Measurements from ENCODE around the gene TBL1XR1. TPM values are rescaled to one million over a fixed set of nuclear protein-coding genes. Genes with fewer than 3 reads are reported as not detected.

Gene TBL1XR1
- total and polyA plus RNA-seq, 2 donors (not counting 3 experiments of a cell fraction or from before 2014, with no cell fraction given): 26.9 to 146 TPM

DNA sequence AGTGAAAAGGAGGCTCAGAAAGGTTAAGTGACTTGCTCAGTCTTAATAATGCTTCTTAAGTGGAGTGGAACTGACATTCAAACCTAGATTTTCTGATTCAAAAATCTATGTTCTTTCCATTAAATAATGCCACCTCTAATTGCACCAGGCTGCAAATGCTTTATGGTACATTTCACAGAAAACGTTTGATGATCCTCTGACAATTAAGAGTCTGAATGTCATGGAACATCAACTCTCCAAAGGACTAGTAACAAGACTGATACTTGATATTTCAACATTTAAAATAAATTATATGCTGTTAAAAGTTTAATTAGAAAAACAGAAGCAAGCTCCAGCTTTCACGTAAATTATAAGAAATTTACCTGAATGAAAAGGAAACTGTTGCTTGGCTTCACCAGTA, 151.5 kb downstream of the TBL1XR1 start:
- no TSS peak for BruUV-seq (replicated peaks)
- no peak overlapping the region for H3K27ac ChIP-seq (ENCODE audit: insufficient read depth, low read depth, low read length)
- CTCF ChIA-PET: interaction anchor here (1.2 kb wide), 1 partner anchor 1336 kb away, joined by 3 read pairs; no protein-coding TSS in a partner anchor
- no peak overlapping the region for H3K4me2 ChIP-seq (ENCODE audit: insufficient read depth, low read length)
- POLR2A ChIA-PET: no interaction called here
- no peaks in the 10 kb centered on the region for H3K9me3 ChIP-seq (replicated peaks; ENCODE audit: control insufficient read depth, insufficient read depth, low read length)
- no peak for FAIRE-seq
- intact Hi-C loops (cut with micrococcal nuclease): no loop called here
- peaks cover 5 to 33% of the 10 kb centered on the region in 2 experiments for H3K36me3 ChIP-seq (ENCODE audit: control insufficient read depth in 2 of 2, extremely low read depth in 1 of 2, insufficient read depth in 2 of 2, low read length in 2 of 2)
- no peak for TF ChIP-seq GATA2 (IDR thresholded peaks at IDR 0.05; ENCODE audit: insufficient read depth, insufficient read length, low read depth, low read length)
- TF ChIP-seq MYC (IDR thresholded peaks at IDR 0.05; ENCODE audit: low read depth, low read length): no peak
- no peak for TF ChIP-seq JUN (IDR thresholded peaks at IDR 0.05; ENCODE audit: borderline replicate concordance, insufficient read depth, insufficient read length, low read depth)
- no peak for TF ChIP-seq POLR2A (IDR thresholded peaks at IDR 0.05; ENCODE audit: low read depth, low read length)
- TF ChIP-seq, protein P1, sequence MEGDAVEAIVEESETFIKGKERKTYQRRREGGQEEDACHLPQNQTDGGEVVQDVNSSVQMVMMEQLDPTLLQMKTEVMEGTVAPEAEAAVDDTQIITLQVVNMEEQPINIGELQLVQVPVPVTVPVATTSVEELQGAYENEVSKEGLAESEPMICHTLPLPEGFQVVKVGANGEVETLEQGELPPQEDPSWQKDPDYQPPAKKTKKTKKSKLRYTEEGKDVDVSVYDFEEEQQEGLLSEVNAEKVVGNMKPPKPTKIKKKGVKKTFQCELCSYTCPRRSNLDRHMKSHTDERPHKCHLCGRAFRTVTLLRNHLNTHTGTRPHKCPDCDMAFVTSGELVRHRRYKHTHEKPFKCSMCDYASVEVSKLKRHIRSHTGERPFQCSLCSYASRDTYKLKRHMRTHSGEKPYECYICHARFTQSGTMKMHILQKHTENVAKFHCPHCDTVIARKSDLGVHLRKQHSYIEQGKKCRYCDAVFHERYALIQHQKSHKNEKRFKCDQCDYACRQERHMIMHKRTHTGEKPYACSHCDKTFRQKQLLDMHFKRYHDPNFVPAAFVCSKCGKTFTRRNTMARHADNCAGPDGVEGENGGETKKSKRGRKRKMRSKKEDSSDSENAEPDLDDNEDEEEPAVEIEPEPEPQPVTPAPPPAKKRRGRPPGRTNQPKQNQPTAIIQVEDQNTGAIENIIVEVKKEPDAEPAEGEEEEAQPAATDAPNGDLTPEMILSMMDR (IDR thresholded peaks at IDR 0.05; ENCODE audit: extremely low read depth in 1 of 2, insufficient read depth in 1 of 2, low read depth in 1 of 2, low read length in 2 of 2): no peak
- H3K4me3 ChIP-seq (replicated peaks in 1 of 3; ENCODE audit: insufficient read depth in 1 of 3, low read depth in 1 of 3, low read length in 3 of 3): no peak overlapping the region
- no peaks in the 10 kb centered on the region for H4K20me1 ChIP-seq (replicated peaks; ENCODE audit: control insufficient read depth, extremely low read depth, insufficient read depth, low read length)
- peaks cover 6% of the 10 kb centered on the region for H3K79me2 ChIP-seq (ENCODE audit: control insufficient read depth, insufficient read depth, low read length)
- H2AFZ ChIP-seq (ENCODE audit: low read depth, low read length): no peak overlapping the region
- no peaks in the 10 kb centered on the region for H3K4me1 ChIP-seq (ENCODE audit: control insufficient read depth, extremely low read depth, insufficient read depth, low read length)
- H3K9ac ChIP-seq (replicated peaks; ENCODE audit: extremely low read depth, insufficient read depth, low read length): no peak overlapping the region
- H3K9me1 ChIP-seq (replicated peaks; ENCODE audit: control insufficient read depth, extremely low read depth, insufficient read depth, low read length): no peaks in the 10 kb centered on the region
- H3K27me3 ChIP-seq (ENCODE audit: control insufficient read depth in 2 of 2, insufficient read depth in 2 of 2, low read length in 2 of 2): no peaks in the 10 kb centered on the region
- dilution Hi-C loops (cut with MboI; ENCODE audit: extremely low pct_ligation_motif_present, low sequenced_read_pairs): no loop called here
- DNase-seq (ENCODE audit: low read depth, low spot score): no peak

DNA sequence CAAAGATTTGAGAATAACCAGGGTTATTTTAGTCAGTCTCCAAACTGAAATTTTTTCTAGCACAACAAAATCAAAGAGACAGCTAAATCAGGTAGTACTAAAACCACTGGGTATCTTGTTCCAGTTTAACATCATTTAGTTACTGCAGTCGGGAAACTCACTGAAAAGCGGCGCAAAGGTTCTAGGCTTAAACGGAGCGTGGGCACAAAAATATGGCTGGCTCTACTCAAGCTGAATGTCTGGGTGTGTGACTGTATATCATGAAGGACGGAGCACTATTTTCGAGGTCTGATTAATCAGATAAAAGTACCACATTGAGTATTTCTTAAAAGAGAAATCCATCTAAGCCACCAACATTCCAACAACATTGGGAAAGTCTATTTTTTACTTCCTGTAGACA, 152.1 kb downstream of the TBL1XR1 start:
- Histone ChIP-seq H3K4me3 (replicated peaks in 1 of 3; ENCODE audit: insufficient read depth in 1 of 3, low read depth in 1 of 3, low read length in 3 of 3) (no peak overlapping the region), H3K79me2 (ENCODE audit: control insufficient read depth, insufficient read depth, low read length) (peaks cover 4% of the 10 kb centered on the region), H3K27me3 (ENCODE audit: control insufficient read depth in 2 of 2, insufficient read depth in 2 of 2, low read length in 2 of 2) (no peaks in the 10 kb centered on the region), H3K9ac (replicated peaks; ENCODE audit: extremely low read depth, insufficient read depth, low read length) (no peak overlapping the region), H3K27ac (ENCODE audit: insufficient read depth, low read depth, low read length) (no peak overlapping the region), H3K9me1 (replicated peaks; ENCODE audit: control insufficient read depth, extremely low read depth, insufficient read depth, low read length) (no peaks in the 10 kb centered on the region), H3K36me3 (ENCODE audit: control insufficient read depth in 2 of 2, extremely low read depth in 1 of 2, insufficient read depth in 2 of 2, low read length in 2 of 2) (peaks cover 5 to 33% of the 10 kb centered on the region in 2 experiments), H4K20me1 (replicated peaks; ENCODE audit: control insufficient read depth, extremely low read depth, insufficient read depth, low read length) (no peaks in the 10 kb centered on the region), H3K9me3 (replicated peaks; ENCODE audit: control insufficient read depth, insufficient read depth, low read length) (no peaks in the 10 kb centered on the region), H3K4me1 (ENCODE audit: control insufficient read depth, extremely low read depth, insufficient read depth, low read length) (no peaks in the 10 kb centered on the region), H3K4me2 (ENCODE audit: insufficient read depth, low read length) (no peak overlapping the region), H2AFZ (ENCODE audit: low read depth, low read length) (no peak overlapping the region)
- dilution Hi-C loops (cut with MboI; ENCODE audit: extremely low pct_ligation_motif_present, low sequenced_read_pairs): no loop called here
- BruUV-seq (replicated peaks): no TSS peak
- CTCF ChIA-PET: no interaction called here
- no peak for FAIRE-seq
- DNase-seq (ENCODE audit: low read depth, low spot score): no peak
- intact Hi-C loops (cut with micrococcal nuclease): no loop called here
- TF ChIP-seq MYC (IDR thresholded peaks at IDR 0.05; ENCODE audit: low read depth, low read length) (no peak), EZH2 (IDR thresholded peaks at IDR 0.05; ENCODE audit: borderline replicate concordance, low read depth, low read length, severe bottlenecking) (no peak), GATA2 (IDR thresholded peaks at IDR 0.05; ENCODE audit: insufficient read depth, insufficient read length, low read depth, low read length) (no peak), JUN (IDR thresholded peaks at IDR 0.05; ENCODE audit: borderline replicate concordance, insufficient read depth, insufficient read length, low read depth) (no peak), POLR2AphosphoS5 (IDR thresholded peaks at IDR 0.05; ENCODE audit: insufficient read depth, low read depth, low read length) (no peak), POLR2A (IDR thresholded peaks at IDR 0.05; ENCODE audit: low read depth, low read length) (no peak), FOS (IDR thresholded peaks at IDR 0.05; ENCODE audit: borderline replicate concordance, insufficient read depth, low read length) (no peak)
- TF ChIP-seq, protein P2, sequence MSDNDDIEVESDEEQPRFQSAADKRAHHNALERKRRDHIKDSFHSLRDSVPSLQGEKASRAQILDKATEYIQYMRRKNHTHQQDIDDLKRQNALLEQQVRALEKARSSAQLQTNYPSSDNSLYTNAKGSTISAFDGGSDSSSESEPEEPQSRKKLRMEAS (IDR thresholded peaks at IDR 0.05; ENCODE audit: insufficient read depth, insufficient read length): no peak
- TF ChIP-seq, protein P1 (IDR thresholded peaks at IDR 0.05; ENCODE audit: extremely low read depth in 1 of 2, insufficient read depth in 1 of 2, low read depth in 1 of 2, low read length in 2 of 2): no peak
- POLR2A ChIA-PET: no interaction called here

Data from endothelial cell of umbilical vein (primary cell).